ENCODE results near the gene CDK17. TPM values are rescaled to one million over a fixed set of nuclear protein-coding genes. Genes with fewer than 3 reads are reported as not detected.

The CDK17 gene
- total and polyA plus RNA-seq, 2 donors, result 16.7 to 127 TPM

DNA sequence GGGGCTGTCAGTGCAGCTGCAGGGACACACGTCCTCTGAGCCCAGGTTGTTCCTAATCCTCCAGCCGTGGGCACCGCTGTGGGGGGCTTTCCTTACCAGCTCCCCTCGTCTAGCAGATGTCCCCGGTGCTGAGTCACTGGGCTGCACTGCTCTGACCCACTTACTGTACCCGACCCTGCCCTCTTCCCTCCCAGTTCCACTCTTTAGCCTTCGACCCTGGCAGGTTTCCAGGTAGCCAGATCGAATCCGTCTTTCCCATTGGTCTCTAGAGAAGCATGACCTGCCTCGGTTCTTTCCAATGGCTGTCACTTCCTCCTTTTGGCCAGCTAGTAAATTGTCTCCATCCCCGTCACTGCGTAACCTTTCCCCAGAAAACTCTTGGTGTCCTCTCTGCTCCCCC is 157.6 kb downstream of the CDK17 start:
- 66% methylated on average over 12 of the region's 12 CpGs for WGBS
- no peak overlapping the region for H3K27ac ChIP-seq (ENCODE audit: low read depth)
- no peak for DNase-seq (ENCODE audit: extremely low spot score)
- no peaks in the 10 kb centered on the region for H3K4me1 ChIP-seq (ENCODE audit: insufficient read depth)
- H3K4me3 ChIP-seq (ENCODE audit: low read depth, low read length), result no peak overlapping the region
- no peaks in the 10 kb centered on the region for H3K36me3 ChIP-seq (ENCODE audit: insufficient read depth)

GRCh38 chr12:96241846-96242256 is 158.4 kb downstream of the CDK17 start:
- no peak overlapping the region for H3K27ac ChIP-seq (ENCODE audit: low read depth)
- DNase-seq (ENCODE audit: extremely low spot score), result no peak
- H3K4me3 ChIP-seq (ENCODE audit: low read depth, low read length), result no peak overlapping the region
- WGBS, result 30% methylated on average over 9 of the region's 9 CpGs
- H3K4me1 ChIP-seq (ENCODE audit: insufficient read depth), result no peaks in the 10 kb centered on the region
- no peaks in the 10 kb centered on the region for H3K36me3 ChIP-seq (ENCODE audit: insufficient read depth)

- Histone ChIP-seq H3K4me1 (ENCODE audit: insufficient read depth) (no peaks in the 10 kb centered on the region), H3K4me3 (ENCODE audit: low read depth, low read length) (no peak overlapping the region), H3K36me3 (ENCODE audit: insufficient read depth) (no peaks in the 10 kb centered on the region), H3K27ac (ENCODE audit: low read depth) (no peak overlapping the region)
- DNase-seq (ENCODE audit: extremely low spot score), result no peak
- 60% methylated on average over 4 of the region's 4 CpGs for WGBS
Observed at GRCh38 chr12:96241431-96241830, 158.8 kb downstream of the CDK17 start.

GRCh38 chr12:96240656-96241055 is 159.6 kb downstream of the CDK17 start:
- no peak overlapping the region for H3K27ac ChIP-seq (ENCODE audit: low read depth)
- 48% methylated on average over 11 of the region's 11 CpGs for WGBS
- H3K4me1 ChIP-seq (ENCODE audit: insufficient read depth), result no peaks in the 10 kb centered on the region
- no peak overlapping the region for H3K4me3 ChIP-seq (ENCODE audit: low read depth, low read length)
- no peak for DNase-seq (ENCODE audit: extremely low spot score)
- H3K36me3 ChIP-seq (ENCODE audit: insufficient read depth), result no peaks in the 10 kb centered on the region

DNA sequence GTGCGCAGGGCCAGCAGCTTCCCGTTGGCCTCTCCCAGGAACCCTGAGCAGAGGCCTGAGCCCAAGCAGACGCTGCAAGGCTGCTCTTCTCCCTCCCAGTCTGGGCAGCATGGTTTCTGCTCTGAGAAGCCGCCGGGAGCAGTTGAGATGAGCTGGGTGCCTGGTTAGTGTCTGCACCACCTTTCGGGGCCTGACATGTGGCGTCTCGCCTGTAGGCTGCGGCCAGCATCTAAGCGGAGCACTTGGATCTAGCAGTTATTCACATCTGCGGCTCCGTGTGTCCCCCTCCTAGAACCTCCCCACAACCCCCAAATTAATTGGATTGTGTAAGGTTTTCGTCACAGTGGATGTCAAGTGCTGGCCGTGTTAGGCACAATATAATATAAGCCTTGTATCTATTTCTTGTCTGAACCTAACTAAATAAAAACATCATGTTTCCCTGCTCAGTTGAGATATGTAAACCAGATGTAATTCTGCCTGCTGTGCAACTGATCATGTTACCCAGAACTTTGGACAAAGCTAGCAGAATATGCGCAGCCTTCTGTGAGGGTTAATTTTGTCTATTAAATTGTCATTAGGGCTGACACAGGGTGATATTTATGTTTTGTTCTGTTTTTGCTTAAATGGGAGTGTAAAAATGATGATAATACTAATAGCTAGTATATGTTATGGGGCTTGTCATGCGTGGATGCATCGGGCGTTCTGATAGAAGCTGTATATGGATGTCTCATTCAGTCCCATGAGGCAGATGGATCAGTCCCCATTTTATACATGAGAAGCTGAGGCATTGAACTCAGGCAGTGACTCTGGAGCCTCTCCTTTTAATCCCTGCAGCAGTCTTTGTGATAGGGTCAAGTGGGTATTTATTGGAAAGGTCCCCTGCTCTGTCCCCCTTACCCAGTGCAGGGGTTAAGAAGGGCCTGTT is 160.3 kb downstream of the CDK17 start:
- WGBS, result 34% methylated on average over 18 of the region's 18 CpGs
- Histone ChIP-seq H3K4me1 (ENCODE audit: insufficient read depth) (no peaks in the 10 kb centered on the region), H3K4me3 (ENCODE audit: low read depth, low read length) (no peak overlapping the region), H3K27ac (ENCODE audit: low read depth) (no peak overlapping the region), H3K36me3 (ENCODE audit: insufficient read depth) (no peaks in the 10 kb centered on the region)
- DNase-seq (ENCODE audit: extremely low spot score), result peak; percentile 67

DNA sequence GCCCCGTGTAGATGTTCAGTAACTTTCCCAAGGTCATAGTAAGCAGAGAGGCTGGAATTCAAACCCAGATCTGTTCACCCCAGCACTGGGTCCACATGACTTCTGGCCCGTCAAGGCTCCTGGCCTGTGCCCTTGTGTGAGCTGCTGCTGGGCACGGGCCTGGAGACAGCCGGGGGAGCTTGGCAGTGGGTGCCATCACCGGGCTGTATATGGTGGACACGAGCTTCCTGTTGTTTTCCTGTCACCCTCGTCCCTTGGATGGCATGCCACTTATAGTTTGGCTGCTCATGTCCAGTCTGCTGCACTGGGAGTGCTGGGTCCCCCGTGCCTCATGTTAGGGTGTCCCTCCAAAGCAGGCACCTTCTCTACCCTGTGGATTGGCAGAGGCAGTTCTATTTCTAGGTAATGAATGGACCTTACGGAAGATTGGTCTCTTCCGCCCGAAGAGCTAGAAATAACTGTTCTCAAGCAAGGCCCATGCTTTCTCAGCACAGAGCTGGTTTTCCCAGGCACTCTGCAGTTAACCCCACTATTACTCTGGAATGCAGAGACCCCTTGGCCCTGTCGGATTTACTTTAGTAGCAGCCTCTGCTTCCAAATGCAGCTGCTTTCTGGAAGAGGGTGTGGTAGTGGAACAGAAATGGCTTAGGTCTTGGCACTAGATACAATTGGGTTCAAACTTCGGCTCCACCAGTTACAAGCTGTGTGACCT is 161.7 kb downstream of the CDK17 start:
- WGBS, result 58% methylated on average over 13 of the region's 13 CpGs
- Histone ChIP-seq H3K4me3 (ENCODE audit: low read depth, low read length) (no peak overlapping the region), H3K4me1 (ENCODE audit: insufficient read depth) (no peaks in the 10 kb centered on the region), H3K27ac (ENCODE audit: low read depth) (no peak overlapping the region), H3K36me3 (ENCODE audit: insufficient read depth) (no peaks in the 10 kb centered on the region)
- no peak for DNase-seq (ENCODE audit: extremely low spot score)

GRCh38 chr12:96237465-96238077 is 162.7 kb downstream of the CDK17 start:
- no peak overlapping the region for H3K4me3 ChIP-seq (ENCODE audit: low read depth, low read length)
- no peak overlapping the region for H3K27ac ChIP-seq (ENCODE audit: low read depth)
- no peaks in the 10 kb centered on the region for H3K4me1 ChIP-seq (ENCODE audit: insufficient read depth)
- DNase-seq (ENCODE audit: extremely low spot score), result no peak
- 18% methylated on average over 9 of the region's 9 CpGs for WGBS
- H3K36me3 ChIP-seq (ENCODE audit: insufficient read depth), result no peaks in the 10 kb centered on the region

DNA sequence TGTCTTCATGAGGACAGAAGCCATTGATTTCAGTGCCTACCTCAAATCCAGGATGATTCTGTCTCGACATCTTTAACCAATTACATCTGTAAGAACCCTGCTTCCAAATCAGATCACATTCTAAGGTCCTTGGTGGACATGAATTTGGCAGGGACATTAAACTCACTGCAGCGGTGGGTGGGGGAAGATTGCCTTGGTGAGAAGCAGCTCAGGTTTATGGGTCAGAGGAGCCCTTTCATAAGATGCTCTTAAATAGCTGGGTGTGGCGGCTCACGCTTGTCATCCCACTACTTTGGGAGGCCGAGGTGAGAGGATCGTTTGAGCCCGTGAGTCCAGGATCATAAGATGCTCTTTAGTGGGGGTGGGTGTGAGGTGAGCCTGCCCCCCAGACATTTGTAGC is 163.2 kb downstream of the CDK17 start:
- Histone ChIP-seq H3K36me3 (ENCODE audit: insufficient read depth) (no peaks in the 10 kb centered on the region), H3K4me1 (ENCODE audit: insufficient read depth) (no peaks in the 10 kb centered on the region), H3K4me3 (ENCODE audit: low read depth, low read length) (no peak overlapping the region), H3K27ac (ENCODE audit: low read depth) (no peak overlapping the region)
- DNase-seq (ENCODE audit: extremely low spot score), result no peak
- 82% methylated on average over 7 of the region's 7 CpGs for WGBS

GRCh38 chr12:96236221-96236822 is 163.9 kb downstream of the CDK17 start:
- no peak for DNase-seq (ENCODE audit: extremely low spot score)
- Histone ChIP-seq H3K36me3 (ENCODE audit: insufficient read depth) (no peaks in the 10 kb centered on the region), H3K27ac (ENCODE audit: low read depth) (no peak overlapping the region), H3K4me1 (ENCODE audit: insufficient read depth) (no peaks in the 10 kb centered on the region), H3K4me3 (ENCODE audit: low read depth, low read length) (no peak overlapping the region)
- 51% methylated on average over 18 of the region's 18 CpGs for WGBS

DNA sequence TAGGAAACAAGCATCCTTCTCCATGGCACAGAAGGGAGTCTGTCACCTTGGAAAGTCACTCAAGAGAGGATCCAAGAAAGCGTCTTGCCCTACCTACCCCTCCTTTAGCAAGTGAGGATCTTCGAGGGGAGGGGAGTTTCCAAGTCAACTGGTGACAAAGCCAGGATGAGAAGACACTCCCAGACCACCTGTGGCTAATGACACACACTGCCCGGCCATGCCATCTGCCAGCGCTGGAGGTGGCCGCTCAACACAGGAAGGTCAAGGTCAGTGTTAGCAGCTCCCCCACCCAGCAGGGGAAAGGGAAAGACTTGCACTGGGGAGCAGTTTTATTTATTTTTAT is 164.8 kb downstream of the CDK17 start:
- 76% methylated on average over 5 of the region's 5 CpGs for whole genome bisulfite sequencing

DNA sequence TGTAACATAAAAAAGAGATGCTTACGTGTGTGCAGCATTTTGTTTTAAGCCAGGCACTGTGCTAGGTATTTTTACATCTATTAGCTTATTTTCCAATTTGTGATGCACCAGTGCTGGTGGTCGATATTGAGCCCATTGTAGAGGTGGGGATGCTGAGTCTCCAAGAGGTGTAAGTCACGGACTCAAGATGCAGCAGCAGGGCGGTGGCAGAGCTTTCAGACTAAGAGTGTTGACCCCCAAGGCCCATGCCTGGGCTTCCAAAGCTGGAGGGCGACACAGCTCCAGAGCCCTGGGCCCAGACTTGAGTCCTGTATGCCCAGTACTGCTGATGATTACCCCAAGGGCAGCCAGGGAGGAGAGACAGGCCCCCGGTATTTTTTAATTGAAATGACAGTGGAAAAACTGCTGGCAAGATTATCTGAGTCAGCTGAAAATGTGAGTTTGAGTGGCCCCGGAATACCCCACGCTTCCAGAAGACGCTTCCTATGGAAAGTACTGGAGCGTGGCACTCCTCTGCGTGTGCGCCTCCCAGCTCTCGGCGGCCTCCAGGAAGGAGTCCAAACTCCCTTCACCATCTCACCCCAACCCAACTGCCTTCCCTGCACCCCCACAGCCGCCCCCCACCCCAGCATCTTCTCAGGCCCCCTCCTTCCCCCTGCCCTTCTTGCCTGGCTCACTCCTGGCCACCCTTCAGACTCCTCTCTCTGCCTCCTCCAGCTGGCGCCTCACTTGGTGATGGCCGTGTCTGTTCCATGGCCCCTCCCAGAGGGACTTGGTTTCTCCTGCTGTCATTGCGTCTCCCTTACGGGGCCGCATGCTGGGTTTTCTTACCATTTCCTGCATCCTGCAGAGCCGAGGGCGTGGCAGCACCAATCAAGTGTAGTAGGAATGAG is 165.4 kb downstream of the CDK17 start:
- H3K4me1 ChIP-seq (ENCODE audit: insufficient read depth), result no peaks in the 10 kb centered on the region
- H3K27ac ChIP-seq (ENCODE audit: low read depth), result no peak overlapping the region
- WGBS, result 72% methylated on average over 22 of the region's 22 CpGs
- no peaks in the 10 kb centered on the region for H3K36me3 ChIP-seq (ENCODE audit: insufficient read depth)
- H3K4me3 ChIP-seq (ENCODE audit: low read depth, low read length), result no peak overlapping the region
- DNase-seq (ENCODE audit: extremely low spot score), result no peak

More for the DNA sequence above, 164.8 kb downstream of the CDK17 start:
- no peak for DNase-seq (ENCODE audit: extremely low spot score)
- H3K4me3 ChIP-seq (ENCODE audit: low read depth, low read length), result no peak overlapping the region
- no peak overlapping the region for H3K27ac ChIP-seq (ENCODE audit: low read depth)
- H3K4me1 ChIP-seq (ENCODE audit: insufficient read depth), result no peaks in the 10 kb centered on the region
- no peaks in the 10 kb centered on the region for H3K36me3 ChIP-seq (ENCODE audit: insufficient read depth)

GRCh38 chr12:96233939-96234461 is 166.2 kb downstream of the CDK17 start:
- H3K4me1 ChIP-seq (ENCODE audit: insufficient read depth), result no peaks in the 10 kb centered on the region
- H3K4me3 ChIP-seq (ENCODE audit: low read depth, low read length), result no peak overlapping the region
- peak overlapping the region; percentile 25 for H3K27ac ChIP-seq (ENCODE audit: low read depth)
- 31% methylated on average over 15 of the region's 15 CpGs for WGBS
- DNase-seq (ENCODE audit: extremely low spot score), result no peak
- H3K36me3 ChIP-seq (ENCODE audit: insufficient read depth), result no peaks in the 10 kb centered on the region
